HG03565 (cell line): ENCODE results near the gene ARF1.

Source experiments
- ATAC-seq: cut with Tn5 transposase; IDR thresholded peaks from one replicate; pipeline ENCODE4 v1.9.1; 2021; ENCODE audit warnings: mild to moderate bottlenecking, moderate library complexity; ENCODE audit not compliant: unreplicated experiment

The ARF1 gene

DNA sequence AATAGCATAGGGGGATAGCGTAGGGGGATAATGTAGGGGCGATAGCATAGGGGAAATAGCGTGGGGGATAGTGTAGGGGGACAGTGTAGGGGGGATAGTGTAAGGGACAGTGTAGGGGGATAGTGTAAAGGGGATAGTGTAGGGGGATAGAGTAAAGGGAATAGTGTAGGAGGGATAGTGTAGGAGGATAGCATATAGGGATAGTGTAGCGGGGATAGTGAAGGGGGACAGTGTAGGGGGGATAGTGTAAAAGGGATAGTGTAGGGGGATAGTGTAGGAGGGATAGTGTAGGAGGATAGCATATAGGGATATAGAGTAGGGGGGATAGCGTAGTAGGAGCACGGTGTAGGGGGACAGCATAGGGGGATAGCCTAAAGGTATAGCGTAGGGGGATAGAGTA, 14.1 kb upstream of the ARF1 start:
- ATAC-seq = no peak

GRCh38 chr1:228070173-228070572, 12.3 kb upstream of the ARF1 start:
- no peak for ATAC-seq

DNA sequence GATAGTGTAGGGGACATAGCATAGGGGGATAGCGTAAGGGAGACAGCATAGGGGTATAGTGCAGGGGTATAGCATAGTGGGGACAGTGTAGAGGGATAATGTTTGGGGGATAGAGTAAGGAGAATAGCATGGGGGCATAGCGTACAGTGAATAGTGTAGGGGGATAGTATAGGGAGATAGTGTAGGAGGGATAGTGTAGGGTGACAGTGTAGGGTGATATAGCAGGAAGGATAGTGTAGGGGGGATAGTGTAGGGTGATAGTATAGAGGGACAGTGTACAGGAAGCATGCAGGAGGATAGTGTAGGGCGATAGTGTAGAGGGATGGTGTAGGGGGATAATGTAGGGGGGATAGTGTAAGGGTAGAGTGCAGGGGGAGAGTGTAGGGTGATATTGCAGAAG, 11.7 kb upstream of the ARF1 start:
- ATAC-seq = no peak

DNA sequence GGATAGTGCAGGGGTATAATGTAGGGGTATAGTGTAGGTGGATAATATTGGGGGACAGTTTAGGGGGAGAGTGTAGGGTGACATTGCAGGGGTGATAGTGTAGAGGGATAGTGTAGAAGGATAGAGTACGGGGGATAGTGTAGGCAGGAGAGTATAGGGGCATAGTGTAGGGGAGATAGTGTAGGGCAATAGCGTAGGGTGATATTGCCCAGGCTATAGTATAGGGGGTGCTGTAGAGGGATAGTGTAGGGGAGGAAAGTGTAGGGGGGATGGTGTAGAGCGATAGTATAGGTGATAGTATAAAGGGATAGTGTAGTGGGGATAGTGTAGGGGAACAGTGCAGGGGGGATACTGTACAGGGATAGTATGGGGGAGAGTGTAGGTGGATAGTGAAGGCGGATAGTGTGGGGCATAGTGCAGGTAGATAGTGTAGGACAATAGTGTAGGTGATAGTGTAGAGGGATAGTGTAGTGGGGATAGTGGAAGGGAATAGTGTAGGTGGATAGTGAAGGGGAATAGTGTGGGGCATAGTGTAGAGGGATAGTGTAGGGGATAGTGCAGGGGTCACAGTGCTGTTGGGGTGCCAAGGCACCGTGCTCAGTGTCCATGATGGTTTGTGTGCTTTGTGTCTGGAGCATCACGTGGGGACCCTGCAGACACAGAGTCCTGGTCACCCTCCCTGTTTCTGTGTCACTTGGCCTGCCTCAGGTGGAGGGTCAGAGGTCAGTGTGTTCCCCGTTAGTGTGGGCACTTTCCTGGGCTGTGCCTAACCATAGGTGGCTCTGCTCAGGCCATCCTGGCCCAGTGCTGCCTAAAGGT, 10.5 kb upstream of the ARF1 start:
- ATAC-seq = no peak

DNA sequence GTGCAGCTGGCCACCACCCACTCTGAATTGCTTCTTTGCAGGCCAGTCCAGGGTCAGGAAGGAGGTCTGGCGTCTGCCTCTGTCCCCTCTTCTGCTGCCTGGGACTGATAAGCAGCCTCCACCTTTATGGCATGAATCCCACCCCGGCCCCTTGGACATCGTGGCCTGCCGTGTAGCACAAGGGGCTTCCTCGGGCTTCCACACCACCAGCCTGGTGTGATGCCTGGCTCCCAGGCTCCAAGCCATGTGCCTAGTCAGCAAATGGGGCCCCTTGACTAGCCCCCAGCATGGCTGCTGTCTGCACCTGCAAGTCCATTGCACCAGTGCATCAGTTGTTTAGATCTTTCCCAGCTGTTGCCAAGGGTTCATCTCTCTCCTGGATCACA, 9.9 kb upstream of the ARF1 start:
- no peak for ATAC-seq

GRCh38 chr1:228073061-228073856, 9.2 kb upstream of the ARF1 start:
- no peak for ATAC-seq

- ATAC-seq = no peak
Observed at GRCh38 chr1:228073857-228074545, 8.5 kb upstream of the ARF1 start.

- no peak for ATAC-seq
Observed at GRCh38 chr1:228074954-228075730, 7.4 kb upstream of the ARF1 start.

DNA sequence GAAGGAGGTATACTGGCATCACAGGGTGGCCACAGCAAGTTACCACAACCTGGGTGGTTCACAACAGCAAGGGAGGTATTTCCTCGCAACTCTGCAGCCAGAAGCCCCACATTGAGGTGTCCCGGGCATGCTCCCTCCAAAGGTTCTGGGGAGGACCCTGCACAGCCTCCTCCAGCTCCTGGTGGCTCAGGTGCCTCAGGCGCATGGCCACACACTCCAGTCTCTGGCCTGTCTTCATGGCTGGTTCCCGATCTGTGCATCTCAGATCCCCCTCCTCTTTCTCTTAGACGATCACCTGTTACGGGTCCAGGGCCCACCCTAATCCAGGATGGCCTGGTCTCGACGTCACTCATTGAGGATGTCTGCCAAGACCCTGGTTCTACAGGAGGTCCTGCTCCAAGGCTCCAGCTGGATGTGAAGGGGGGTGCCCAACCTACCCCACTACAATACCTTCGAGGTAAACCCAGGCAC, 6.7 kb upstream of the ARF1 start:
- no peak for ATAC-seq

DNA sequence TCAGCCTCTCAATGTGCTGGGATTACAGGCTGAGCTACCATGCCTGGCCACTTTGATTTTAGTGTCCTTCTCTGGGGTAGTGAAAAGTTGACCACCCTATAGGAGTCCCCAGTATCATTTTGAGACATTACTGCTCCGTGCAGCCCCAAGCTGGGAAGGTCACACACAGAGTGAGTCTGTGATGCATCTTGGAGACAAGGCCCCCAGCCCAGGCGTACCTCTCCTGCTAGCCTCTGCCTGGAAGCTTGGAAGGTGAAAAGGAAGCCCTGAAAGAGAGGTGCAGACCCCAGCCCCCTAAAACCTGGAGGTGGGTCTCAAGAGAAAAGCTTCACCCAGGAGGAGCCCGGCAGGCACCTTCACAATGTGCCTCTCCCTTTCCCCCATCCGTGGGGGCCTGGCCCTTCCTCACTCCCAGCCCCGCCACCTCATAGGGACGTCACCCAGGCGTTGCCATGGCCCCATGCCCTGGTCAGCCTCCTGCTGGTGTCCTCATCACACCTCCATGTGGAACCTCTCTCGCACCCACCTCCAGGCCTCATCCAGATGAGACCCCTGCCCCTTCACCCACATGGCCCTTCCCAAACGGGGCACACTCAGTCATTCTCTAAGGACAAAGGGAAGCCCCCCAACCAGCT, 5.6 kb upstream of the ARF1 start:
- no peak for ATAC-seq

DNA sequence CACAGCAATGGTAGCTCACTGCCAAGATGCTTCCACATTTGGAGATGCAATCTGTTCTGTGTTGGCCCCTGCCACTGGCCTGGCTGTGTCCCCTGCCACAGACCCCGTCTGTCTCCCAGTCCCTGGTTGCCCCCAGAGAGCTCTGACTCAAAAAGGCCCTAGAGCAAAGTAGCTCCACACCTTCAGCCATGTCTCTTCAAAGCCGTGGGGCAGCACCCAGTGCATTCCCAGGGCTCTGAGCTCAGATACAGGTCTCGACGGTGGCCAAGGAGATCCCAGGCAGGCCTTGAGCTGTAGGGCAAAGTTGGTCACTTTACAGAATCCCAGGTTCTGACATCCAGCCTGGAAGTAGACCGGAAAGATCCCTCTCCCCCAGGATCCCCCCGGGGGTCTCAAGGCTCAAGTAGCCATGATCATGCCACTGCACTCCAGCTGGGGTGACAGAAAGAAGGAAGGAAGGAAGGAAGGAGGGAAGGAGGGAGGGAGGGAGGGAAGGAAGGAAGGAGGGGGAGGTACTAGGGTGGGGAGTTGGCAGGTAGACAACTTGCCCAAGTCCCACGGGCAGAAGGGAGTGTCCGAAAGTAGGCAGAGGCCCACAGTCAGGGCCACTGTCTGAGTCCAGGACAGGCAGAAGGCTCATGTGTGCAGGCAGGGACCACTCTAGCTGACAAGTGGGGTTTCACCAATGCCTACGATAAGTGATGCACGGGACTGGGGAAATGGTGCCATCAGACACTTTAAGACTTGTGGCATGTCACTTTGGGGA, 4.8 kb upstream of the ARF1 start:
- ATAC-seq = no peak

GRCh38 chr1:228079013-228079412, 3.5 kb upstream of the ARF1 start:
- no peak for ATAC-seq

DNA sequence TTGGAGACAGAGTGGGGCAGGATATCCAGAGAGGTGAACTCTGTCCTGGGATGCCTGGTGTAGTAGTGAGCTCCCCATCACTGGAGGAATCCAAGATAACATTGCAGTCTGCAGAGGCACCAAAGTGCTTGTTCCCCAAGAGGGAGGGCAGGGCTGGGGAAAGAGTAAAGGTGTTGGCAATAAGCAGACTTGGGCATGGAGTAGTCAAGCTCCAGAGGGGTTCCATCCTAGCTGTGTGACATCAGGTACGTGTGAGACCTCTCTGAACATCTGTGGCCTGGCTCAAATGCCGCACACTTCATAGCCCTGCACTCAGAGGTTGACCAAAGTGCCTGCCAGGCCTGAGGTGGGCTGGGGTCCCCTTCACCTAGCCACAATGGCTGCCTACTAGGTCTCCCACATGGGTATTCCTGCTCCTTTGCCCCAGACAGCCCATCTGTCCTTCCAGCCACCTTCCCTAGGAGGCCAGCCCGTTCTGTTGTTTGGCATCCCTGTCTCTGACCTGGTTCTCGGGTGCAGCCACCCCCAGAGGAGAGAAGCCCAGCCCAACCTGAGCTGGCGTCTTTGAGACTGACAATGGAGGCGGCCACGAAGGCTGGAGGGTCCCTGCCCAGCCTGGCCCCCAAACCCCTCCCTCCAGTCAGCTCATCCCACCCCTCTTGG, 2.8 kb upstream of the ARF1 start:
- no peak for ATAC-seq

- no peak for ATAC-seq
Observed at GRCh38 chr1:228081144-228081543, 1.4 kb upstream of the ARF1 start.

GRCh38 chr1:228081578-228082213, 812 bp upstream of the ARF1 start:
- peak; percentile 8 for ATAC-seq

DNA sequence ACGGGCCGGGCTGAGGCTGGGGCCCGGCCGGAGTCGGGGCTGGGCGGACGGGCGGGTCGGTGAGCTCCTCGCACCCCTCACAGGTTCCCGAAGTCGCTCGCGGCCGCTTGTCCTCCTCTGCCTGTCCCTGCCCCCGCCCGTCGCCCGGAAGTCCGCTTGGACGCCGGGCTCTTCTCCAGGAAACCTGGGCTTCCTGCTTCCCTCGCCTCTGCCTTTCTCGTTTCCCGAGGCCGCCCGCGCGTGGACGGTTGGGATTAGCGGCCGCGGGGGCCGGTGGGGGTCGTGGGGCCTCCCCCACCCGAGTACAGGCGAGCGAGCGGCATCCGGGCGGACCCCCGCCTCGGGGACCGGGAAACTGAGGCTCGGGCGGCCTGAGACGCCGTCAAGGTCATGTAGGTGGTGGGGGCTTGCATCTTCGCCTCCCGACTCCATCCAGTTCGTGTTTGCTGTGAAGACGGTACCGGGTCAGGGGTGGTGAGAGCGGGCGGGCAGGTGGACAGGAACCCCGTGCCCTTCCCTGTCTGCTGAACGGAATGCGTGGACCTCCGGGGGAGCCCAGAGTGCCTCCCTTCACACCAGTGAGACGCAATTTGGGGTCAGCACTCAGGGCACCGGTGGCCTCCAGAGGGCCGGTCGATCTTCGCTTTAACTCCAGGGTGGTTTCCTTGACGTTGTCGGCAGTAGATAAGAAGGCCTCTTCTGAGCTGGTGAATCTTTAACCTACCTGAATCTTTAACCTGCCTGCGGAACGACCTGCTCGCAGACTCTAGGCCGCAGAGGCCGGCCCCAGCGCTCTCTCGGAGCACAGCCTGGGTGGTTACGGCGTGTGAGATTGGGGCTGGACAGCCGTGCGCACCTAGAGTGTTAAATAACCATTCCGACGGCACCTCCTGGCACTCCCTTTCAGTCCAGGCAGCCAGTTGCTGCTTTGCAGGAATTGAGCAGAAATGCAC, 686 bp downstream of the ARF1 start:
- ATAC-seq = peak; percentile 6

DNA sequence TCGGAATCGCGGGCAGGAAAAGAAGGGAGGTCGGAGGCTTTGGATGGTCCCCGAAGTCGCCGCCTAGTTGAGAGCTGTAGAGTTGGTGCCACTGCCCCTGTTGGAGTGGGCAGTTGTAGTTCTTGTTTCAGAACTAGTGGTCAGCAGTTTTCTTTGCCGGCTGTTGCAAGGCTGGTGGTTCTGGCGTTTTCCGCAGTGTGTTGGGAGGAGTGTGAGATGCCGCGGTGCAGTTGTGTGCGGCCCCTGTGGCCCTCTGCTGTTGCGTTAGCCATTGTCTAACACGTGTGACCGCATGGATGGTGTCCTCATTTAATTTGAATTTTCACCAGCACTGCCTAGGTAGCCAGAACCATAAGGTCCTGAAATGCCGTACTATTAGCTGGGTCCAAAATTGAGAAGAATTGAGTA, 1.4 kb downstream of the ARF1 start:
- ATAC-seq = no peak
